Nephron (organoid): ENCODE data around the gene PTGER2.

Experiments
- H3K27ac Mint-ChIP-seq, 3 experiments: 2 replicates each; pipeline ENCODE4 v1.8.0; 2020; ENCODE audit warnings: mixed read lengths in 3 of 3, mild to moderate bottlenecking in 2 of 3, moderate library complexity in 1 of 3
- H3K27me3 Mint-ChIP-seq: 2 replicates; pipeline ENCODE4 v1.8.0; 2021; ENCODE audit warnings: low read depth, mild to moderate bottlenecking, moderate library complexity, mixed read lengths
- H3K36me3 Mint-ChIP-seq: 2 replicates; pipeline ENCODE4 v1.8.0; 2020; ENCODE audit warnings: low read depth, mixed read lengths
- H3K4me1 Mint-ChIP-seq: 2 replicates; pipeline ENCODE4 v1.8.0; 2020; ENCODE audit warnings: mixed read lengths
- H3K4me3 Mint-ChIP-seq, 3 experiments: 2 replicates each; pipeline ENCODE4 v1.8.0; 2020; ENCODE audit warnings: mild to moderate bottlenecking in 3 of 3, mixed read lengths in 3 of 3, moderate library complexity in 2 of 3
- H3K9me3 Mint-ChIP-seq: 2 replicates; pipeline ENCODE4 v1.8.0; 2020; ENCODE audit warnings: mixed read lengths
- TF ChIP-seq, protein P1 (sequence below), 3 experiments: fragments of 200-600 bp; sonication (generic); IDR thresholded peaks; one replicate each; pipeline ENCODE4 v1.5.0; 2021; ENCODE audit warnings: antibody characterized with exemption in 3 of 3; ENCODE audit not compliant: unreplicated experiment in 3 of 3

PTGER2 gene

GRCh38 chr14:52363041-52363704 lies 49.1 kb downstream of the PTGER2 start:
- Mint-ChIP-seq H3K9me3 (no peaks in the 10 kb centered on the region), H3K27me3 (no peaks in the 10 kb centered on the region), H3K27ac (peak overlapping the region; percentile 6 to 83 (median 17)), H3K36me3 (no peaks in the 10 kb centered on the region), H3K4me1 (peaks cover 34% of the 10 kb centered on the region), H3K4me3 (peak overlapping the region in 1 of 3 experiments; percentile 49)
- TF ChIP-seq, protein P1, sequence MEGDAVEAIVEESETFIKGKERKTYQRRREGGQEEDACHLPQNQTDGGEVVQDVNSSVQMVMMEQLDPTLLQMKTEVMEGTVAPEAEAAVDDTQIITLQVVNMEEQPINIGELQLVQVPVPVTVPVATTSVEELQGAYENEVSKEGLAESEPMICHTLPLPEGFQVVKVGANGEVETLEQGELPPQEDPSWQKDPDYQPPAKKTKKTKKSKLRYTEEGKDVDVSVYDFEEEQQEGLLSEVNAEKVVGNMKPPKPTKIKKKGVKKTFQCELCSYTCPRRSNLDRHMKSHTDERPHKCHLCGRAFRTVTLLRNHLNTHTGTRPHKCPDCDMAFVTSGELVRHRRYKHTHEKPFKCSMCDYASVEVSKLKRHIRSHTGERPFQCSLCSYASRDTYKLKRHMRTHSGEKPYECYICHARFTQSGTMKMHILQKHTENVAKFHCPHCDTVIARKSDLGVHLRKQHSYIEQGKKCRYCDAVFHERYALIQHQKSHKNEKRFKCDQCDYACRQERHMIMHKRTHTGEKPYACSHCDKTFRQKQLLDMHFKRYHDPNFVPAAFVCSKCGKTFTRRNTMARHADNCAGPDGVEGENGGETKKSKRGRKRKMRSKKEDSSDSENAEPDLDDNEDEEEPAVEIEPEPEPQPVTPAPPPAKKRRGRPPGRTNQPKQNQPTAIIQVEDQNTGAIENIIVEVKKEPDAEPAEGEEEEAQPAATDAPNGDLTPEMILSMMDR (IDR thresholded peaks at IDR 0.05; ENCODE audit: unreplicated experiment in 3 of 3) = no peak

DNA sequence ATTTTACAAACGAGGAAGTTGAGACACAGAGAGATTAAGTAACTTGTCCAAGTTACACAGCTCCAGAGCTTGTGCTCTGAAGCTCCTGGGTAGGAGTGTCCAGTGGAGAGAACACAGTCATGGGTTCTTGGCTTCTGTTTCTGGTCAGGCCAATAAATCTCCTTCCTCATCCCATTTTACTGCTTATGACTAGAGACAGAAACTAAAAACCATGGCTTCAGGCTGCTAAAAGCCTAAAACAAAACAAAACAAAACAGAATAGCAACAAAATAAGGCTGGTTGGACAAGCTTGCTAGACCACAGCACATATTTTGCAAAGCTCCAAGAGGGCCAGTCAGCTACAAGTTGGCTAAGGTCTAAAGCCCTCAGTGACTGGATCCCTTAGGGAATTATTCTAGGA lies 49.8 kb downstream of the PTGER2 start:
- Mint-ChIP-seq H3K9me3 (no peaks in the 10 kb centered on the region), H3K4me3 (no peak overlapping the region), H3K4me1 (peaks cover 34% of the 10 kb centered on the region), H3K36me3 (no peaks in the 10 kb centered on the region), H3K27me3 (no peaks in the 10 kb centered on the region), H3K27ac (peak overlapping the region; percentile 9 to 85 (median 48))
- TF ChIP-seq, protein P1 (IDR thresholded peaks at IDR 0.05; ENCODE audit: unreplicated experiment in 3 of 3) = no peak

DNA sequence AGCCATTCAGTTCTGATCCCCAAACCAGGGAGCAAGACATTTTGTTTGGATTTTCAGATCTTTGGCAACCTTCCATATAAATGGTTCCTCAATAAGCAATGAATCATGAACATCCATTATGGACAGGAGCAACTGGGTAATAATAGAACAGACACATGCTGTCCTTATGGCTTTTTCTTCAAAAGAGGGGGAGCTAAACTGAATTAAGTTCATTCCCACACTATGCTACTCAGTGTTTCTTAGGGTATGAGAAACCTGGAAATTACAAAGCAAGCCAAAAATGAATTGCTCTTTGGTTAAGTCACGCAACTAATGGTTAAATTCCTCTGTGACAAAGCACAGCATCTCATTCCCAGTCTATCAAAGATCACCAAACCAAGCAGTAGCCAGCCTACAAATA lies 51.0 kb downstream of the PTGER2 start:
- Mint-ChIP-seq H3K27ac (peak overlapping the region in 2 of 3 experiments; percentile 26 to 85), H3K4me3 (no peak overlapping the region), H3K27me3 (no peaks in the 10 kb centered on the region), H3K36me3 (no peaks in the 10 kb centered on the region), H3K9me3 (no peaks in the 10 kb centered on the region), H3K4me1 (peaks cover 34% of the 10 kb centered on the region)
- TF ChIP-seq, protein P1 (IDR thresholded peaks at IDR 0.05; ENCODE audit: unreplicated experiment in 3 of 3) = no peak

- no peaks in the 10 kb centered on the region for H3K27me3 Mint-ChIP-seq
- TF ChIP-seq, protein P1 (IDR thresholded peaks at IDR 0.05; ENCODE audit: unreplicated experiment in 3 of 3) = no peak
- H3K36me3 Mint-ChIP-seq = no peaks in the 10 kb centered on the region
- H3K9me3 Mint-ChIP-seq = no peaks in the 10 kb centered on the region
- H3K4me3 Mint-ChIP-seq = no peak overlapping the region
- H3K4me1 Mint-ChIP-seq = peaks cover 28% of the 10 kb centered on the region
- H3K27ac Mint-ChIP-seq = no peak overlapping the region
These were observed 52.7 kb downstream of the PTGER2 start for GRCh38 chr14:52366796-52367315.

- TF ChIP-seq, protein P1 (IDR thresholded peaks at IDR 0.05; ENCODE audit: unreplicated experiment in 3 of 3) = no peak
- Mint-ChIP-seq H3K36me3 (peaks cover 4% of the 10 kb centered on the region), H3K27ac (no peak overlapping the region), H3K4me1 (peaks cover 13% of the 10 kb centered on the region), H3K27me3 (no peaks in the 10 kb centered on the region), H3K4me3 (no peak overlapping the region), H3K9me3 (peaks cover 10% of the 10 kb centered on the region)
These were observed 55.2 kb downstream of the PTGER2 start for GRCh38 chr14:52369305-52369801.
